ENCODE data around the gene UST. TPM values are rescaled to one million over a fixed set of nuclear protein-coding genes. Genes with fewer than 3 reads are reported as not detected.

Gene UST
- total and polyA plus RNA-seq, 2 donors (not counting 1 experiment from before 2014, with no cell fraction given): 7.3 to 16.9 TPM

GRCh38 chr6:148758492-148758891 lies 11.7 kb downstream of the UST start:
- CTCF ChIA-PET: interaction anchor here (0.7 to 7.6 kb wide), 8 partner anchors 12 to 194 kb away, joined by 3 to 63 read pairs (median 3); partner anchors contain the start of gene UST
- H3K9me3 Mint-ChIP-seq (ENCODE audit: insufficient read depth): no peaks in the 10 kb centered on the region

More at GRCh38 chr6:148758492-148758891, 11.7 kb downstream of the UST start:
- intact Hi-C loops (cut with micrococcal nuclease): loop anchor here (1.0 to 5.0 kb wide), 2 partner anchors 10 to 34 kb away; no protein-coding TSS in a partner anchor
- POLR2A ChIA-PET: interaction anchor here (0.8 to 4.6 kb wide), 3 partner anchors 10 to 710 kb away, joined by 4 to 45 read pairs (median 4); partner anchors contain the start of gene UST
- peak overlapping the region; percentile 98 for H3K27ac ChIP-seq (ENCODE audit: low read length in 2 of 2)
- peak; percentile 96 for DNase-seq
- peaks cover 54% of the 10 kb centered on the region for H3K79me2 ChIP-seq (ENCODE audit: control insufficient read depth, insufficient read depth, low read length)
- no peaks in the 10 kb centered on the region for H3K36me3 ChIP-seq (replicated peaks in 1 of 2; ENCODE audit: control extremely low read depth in 1 of 2, control insufficient read depth in 1 of 2, extremely low read depth in 1 of 2, insufficient read depth in 2 of 2, low read length in 1 of 2)
- Mint-ChIP-seq H3K27ac (peak overlapping the region; percentile 93), H3K4me1 (peaks cover 73% of the 10 kb centered on the region), H3K4me3 (peak overlapping the region; percentile 71), H3K27me3 (no peaks in the 10 kb centered on the region)
- peak; percentile 65 for ATAC-seq (ENCODE audit: low read depth)
- H3K4me1 ChIP-seq (ENCODE audit: control insufficient read depth in 2 of 2, insufficient read depth in 2 of 2, low read length in 2 of 2): peaks cover 64 to 65% of the 10 kb centered on the region in 2 donors
- no peak for TF ChIP-seq CTCF (IDR thresholded peaks at IDR 0.05)
- no peak overlapping the region for H2AFZ ChIP-seq (ENCODE audit: insufficient read depth, low read depth, low read length, poor library complexity, severe bottlenecking)
- peak overlapping the region; percentile 41 for H3K9ac ChIP-seq (ENCODE audit: low read length)
- H3K9me3 ChIP-seq (ENCODE audit: control extremely low read depth in 1 of 3, control insufficient read depth in 2 of 3, insufficient read depth in 1 of 3, low read length in 2 of 3): peaks cover 0 to 7% (median 3%) of the 10 kb centered on the region in 3 donors
- WGBS (ENCODE audit: insufficient coverage): 0% methylated on average over 5 of the region's 6 CpGs
- peak overlapping the region; percentile 69 for H3K4me2 ChIP-seq (replicated peaks; ENCODE audit: low read depth, low read length, poor library complexity, severe bottlenecking)
- H3K4me3 ChIP-seq (ENCODE audit: control extremely low read depth in 1 of 5, extremely low read depth in 1 of 5, insufficient read depth in 1 of 5, low read depth in 2 of 5, low read length in 4 of 5): no peak overlapping the region
- H3K27me3 ChIP-seq (replicated peaks in 1 of 4; ENCODE audit: control extremely low read depth in 1 of 4, control insufficient read depth in 3 of 4, insufficient read depth in 4 of 4, low read length in 3 of 4): no peaks in the 10 kb centered on the region
- H4K20me1 ChIP-seq (ENCODE audit: control insufficient read depth, insufficient read depth, low read length, poor library complexity, severe bottlenecking): no peaks in the 10 kb centered on the region
